ENCODE measurements around the gene NR2E1.

The NR2E1 gene

DNA sequence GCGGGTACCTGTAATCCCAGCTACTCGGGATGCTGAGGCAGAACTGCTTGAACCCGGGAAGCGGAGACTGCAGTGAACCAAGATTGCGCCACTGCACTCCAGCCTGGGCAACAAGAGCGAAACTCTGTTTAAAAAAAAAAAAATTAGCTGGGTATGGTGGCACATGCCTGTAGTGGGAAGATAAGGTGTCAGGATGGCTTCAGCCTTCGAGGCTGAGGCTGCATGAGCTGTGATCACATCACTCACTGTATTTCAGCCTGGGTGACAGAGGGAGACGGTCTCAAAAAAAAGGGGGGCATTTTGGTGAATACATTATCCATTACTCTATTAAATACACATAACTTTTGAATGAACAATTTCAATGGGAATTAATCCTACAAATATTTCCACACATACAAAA, 62.6 kb downstream of the NR2E1 start:
- no peak overlapping the region for H3K4me3 ChIP-seq (ENCODE audit: low read depth, low read length)
- H2AFZ ChIP-seq = no peak overlapping the region
- H3K27me3 ChIP-seq (ENCODE audit: control insufficient read depth, insufficient read depth, low read length) = no peaks in the 10 kb centered on the region
- no peaks in the 10 kb centered on the region for H3K36me3 ChIP-seq (ENCODE audit: control insufficient read depth, insufficient read depth, low read length)
- TF ChIP-seq, protein P1, sequence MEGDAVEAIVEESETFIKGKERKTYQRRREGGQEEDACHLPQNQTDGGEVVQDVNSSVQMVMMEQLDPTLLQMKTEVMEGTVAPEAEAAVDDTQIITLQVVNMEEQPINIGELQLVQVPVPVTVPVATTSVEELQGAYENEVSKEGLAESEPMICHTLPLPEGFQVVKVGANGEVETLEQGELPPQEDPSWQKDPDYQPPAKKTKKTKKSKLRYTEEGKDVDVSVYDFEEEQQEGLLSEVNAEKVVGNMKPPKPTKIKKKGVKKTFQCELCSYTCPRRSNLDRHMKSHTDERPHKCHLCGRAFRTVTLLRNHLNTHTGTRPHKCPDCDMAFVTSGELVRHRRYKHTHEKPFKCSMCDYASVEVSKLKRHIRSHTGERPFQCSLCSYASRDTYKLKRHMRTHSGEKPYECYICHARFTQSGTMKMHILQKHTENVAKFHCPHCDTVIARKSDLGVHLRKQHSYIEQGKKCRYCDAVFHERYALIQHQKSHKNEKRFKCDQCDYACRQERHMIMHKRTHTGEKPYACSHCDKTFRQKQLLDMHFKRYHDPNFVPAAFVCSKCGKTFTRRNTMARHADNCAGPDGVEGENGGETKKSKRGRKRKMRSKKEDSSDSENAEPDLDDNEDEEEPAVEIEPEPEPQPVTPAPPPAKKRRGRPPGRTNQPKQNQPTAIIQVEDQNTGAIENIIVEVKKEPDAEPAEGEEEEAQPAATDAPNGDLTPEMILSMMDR (IDR thresholded peaks at IDR 0.05) = no peak
- no peak overlapping the region for H3K4me2 ChIP-seq (ENCODE audit: low read length)
- peaks cover 9% of the 10 kb centered on the region for H3K4me1 ChIP-seq
- H3K27ac ChIP-seq = no peak overlapping the region
- H3K79me2 ChIP-seq = peaks cover 29% of the 10 kb centered on the region
- no peak overlapping the region for H3K9ac ChIP-seq
- no peaks in the 10 kb centered on the region for H3K9me3 ChIP-seq (ENCODE audit: control insufficient read depth, low read length)

DNA sequence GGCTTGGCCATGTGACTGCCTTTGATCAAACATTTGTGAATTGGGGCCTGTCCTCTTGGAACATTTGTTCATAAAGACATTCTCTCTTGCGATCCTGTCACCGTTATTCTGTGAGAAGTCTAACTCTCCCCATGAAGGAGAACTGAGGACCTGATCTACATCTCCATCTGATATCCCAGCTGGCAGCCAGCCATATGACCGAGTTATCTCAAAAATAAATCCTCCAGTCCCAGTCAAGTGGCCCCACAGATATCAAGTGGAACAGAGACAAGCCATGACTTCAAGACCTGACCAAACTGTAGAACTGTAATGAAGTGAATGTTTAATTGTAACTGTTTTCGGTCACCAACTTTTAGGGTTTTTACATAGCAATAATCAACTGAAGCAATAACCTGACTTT, 69.3 kb downstream of the NR2E1 start:
- Histone ChIP-seq H3K27ac (no peak overlapping the region), H3K4me2 (ENCODE audit: low read length) (no peak overlapping the region), H3K9me3 (ENCODE audit: control insufficient read depth, low read length) (no peaks in the 10 kb centered on the region), H3K9ac (no peak overlapping the region), H2AFZ (no peak overlapping the region), H3K27me3 (ENCODE audit: control insufficient read depth, insufficient read depth, low read length) (no peaks in the 10 kb centered on the region), H3K4me1 (no peaks in the 10 kb centered on the region), H3K4me3 (ENCODE audit: low read depth, low read length) (no peak overlapping the region), H3K36me3 (ENCODE audit: control insufficient read depth, insufficient read depth, low read length) (no peaks in the 10 kb centered on the region), H3K79me2 (peaks cover 17% of the 10 kb centered on the region)
- TF ChIP-seq, protein P1 (IDR thresholded peaks at IDR 0.05) = no peak

DNA sequence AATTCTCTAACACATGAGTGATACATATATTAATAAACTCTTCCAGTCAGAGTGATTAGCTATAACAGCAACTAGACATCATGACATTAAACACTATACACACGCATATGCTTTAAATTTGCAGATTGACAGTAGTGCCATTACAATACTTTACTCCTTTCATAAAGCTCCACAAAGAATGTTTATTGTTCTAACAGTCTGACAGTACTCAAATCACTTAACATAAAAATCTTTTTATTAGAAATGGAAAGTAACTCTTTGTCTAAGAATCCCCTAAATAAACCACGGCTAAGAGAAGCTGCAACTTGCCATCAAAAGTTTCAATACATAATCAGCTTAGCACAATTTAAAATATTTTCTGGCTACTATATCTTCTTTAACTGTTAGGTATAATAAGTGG, 71.0 kb downstream of the NR2E1 start:
- Histone ChIP-seq H3K79me2 (peaks cover 29% of the 10 kb centered on the region), H3K4me3 (ENCODE audit: low read depth, low read length) (no peak overlapping the region), H3K27me3 (ENCODE audit: control insufficient read depth, insufficient read depth, low read length) (no peaks in the 10 kb centered on the region), H3K4me2 (ENCODE audit: low read length) (no peak overlapping the region), H3K36me3 (ENCODE audit: control insufficient read depth, insufficient read depth, low read length) (no peaks in the 10 kb centered on the region), H3K9me3 (ENCODE audit: control insufficient read depth, low read length) (no peaks in the 10 kb centered on the region), H3K27ac (no peak overlapping the region), H3K4me1 (no peaks in the 10 kb centered on the region), H3K9ac (no peak overlapping the region), H2AFZ (no peak overlapping the region)
- TF ChIP-seq, protein P1 (IDR thresholded peaks at IDR 0.05) = no peak

DNA sequence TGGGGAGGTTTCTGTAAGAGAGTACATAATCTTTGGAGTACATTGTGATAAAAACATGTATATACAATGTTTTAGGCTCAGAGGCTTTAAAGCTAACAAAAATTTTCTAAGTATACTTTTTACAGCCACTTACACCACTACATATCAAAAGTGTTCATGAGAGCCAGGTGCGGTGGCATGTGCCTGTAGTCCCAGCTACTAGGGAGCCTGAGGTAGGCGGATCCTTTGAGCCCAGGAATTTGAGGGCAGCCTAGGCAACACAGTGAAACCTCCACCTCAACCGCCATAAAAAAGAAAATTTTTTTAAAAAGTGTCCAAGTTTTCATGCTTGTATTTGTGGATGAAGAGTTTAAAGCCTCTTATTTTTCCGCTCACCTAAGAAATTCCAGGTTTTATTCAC, 72.5 kb downstream of the NR2E1 start:
- Histone ChIP-seq H3K4me1 (no peaks in the 10 kb centered on the region), H3K4me3 (ENCODE audit: low read depth, low read length) (no peak overlapping the region), H3K27me3 (ENCODE audit: control insufficient read depth, insufficient read depth, low read length) (no peaks in the 10 kb centered on the region), H3K4me2 (ENCODE audit: low read length) (no peak overlapping the region), H3K36me3 (ENCODE audit: control insufficient read depth, insufficient read depth, low read length) (no peaks in the 10 kb centered on the region), H3K27ac (no peak overlapping the region), H3K9ac (no peak overlapping the region), H3K9me3 (ENCODE audit: control insufficient read depth, low read length) (no peaks in the 10 kb centered on the region), H2AFZ (no peak overlapping the region), H3K79me2 (peaks cover 34% of the 10 kb centered on the region)
- TF ChIP-seq, protein P1 (IDR thresholded peaks at IDR 0.05) = no peak

Data from parathyroid adenoma (tissue), 2 donors.